NCI-H345 treated with DMSO at 0.1 percent for 48 hours (cell line): ENCODE data around the gene TBC1D1.
"Not testable (repeated sequence)": the region's sequence is repeated elsewhere in the genome, so short reads cannot be mapped to it uniquely, and the experiment has no call there.

Experiments
- DNase-seq: peaks from one replicate; lab custom pipeline; 2025; ENCODE audit not compliant: unreplicated experiment; lab: John Stamatoyannopoulos, UW

Gene TBC1D1

DNA sequence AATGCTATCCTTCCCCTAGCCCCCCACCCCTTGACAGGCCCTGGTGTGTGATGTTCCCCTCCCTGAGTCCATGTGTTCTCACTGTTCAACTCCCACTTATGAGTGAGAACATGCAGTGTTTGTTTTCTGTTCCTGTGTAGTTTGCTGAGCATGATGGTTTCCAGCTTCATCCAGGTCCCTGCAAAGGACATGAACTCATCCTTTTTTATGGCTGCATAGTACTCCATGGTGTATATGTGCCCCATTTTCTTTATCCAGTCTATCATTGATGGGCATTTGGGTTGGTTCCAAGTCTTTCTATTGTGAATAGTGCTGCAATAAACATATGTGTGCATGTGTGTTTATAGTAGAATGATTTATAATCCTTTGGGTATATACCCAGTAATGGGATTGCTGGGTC, 32.2 kb downstream of the TBC1D1 start:
- DNase-seq: not testable (repeated sequence)

DNA sequence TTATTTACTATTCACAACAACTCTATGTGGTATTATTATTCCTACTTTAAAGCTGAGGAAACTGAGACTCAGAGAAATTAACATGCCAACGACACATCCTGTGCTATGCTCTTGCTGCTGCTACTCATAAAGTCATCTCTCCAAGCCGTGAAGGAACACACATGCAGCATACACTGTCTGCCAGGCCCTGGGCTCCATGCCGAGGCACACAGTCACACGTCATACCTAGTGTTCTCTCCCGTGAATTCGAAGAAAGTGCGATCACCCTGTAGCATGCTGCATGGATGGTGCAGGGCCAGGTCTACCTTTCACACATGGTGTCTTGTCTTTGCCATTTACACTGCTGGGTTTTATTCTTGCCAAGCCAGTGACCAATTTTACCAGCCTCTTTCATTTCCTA, 34.1 kb downstream of the TBC1D1 start:
- no peak for DNase-seq

DNA sequence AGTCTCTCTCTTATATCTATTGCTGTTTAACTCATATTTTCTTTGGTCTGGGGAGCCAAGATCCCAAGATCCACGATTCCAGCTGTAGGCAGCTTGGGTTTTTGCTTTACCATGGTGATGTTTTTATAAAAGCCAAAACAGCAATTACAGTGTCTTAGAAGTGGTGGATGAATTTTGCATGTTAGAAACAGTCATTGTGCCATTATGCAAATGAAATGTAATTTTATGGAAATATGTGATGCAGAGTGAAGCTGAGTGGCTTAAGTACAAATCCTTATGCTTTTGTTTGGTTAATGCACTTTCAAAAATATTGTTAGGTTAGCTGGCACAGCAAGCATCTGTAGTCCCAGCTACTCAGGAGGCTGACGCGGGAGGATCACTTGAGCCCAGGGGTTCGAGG, 36.5 kb downstream of the TBC1D1 start:
- DNase-seq: no peak

DNA sequence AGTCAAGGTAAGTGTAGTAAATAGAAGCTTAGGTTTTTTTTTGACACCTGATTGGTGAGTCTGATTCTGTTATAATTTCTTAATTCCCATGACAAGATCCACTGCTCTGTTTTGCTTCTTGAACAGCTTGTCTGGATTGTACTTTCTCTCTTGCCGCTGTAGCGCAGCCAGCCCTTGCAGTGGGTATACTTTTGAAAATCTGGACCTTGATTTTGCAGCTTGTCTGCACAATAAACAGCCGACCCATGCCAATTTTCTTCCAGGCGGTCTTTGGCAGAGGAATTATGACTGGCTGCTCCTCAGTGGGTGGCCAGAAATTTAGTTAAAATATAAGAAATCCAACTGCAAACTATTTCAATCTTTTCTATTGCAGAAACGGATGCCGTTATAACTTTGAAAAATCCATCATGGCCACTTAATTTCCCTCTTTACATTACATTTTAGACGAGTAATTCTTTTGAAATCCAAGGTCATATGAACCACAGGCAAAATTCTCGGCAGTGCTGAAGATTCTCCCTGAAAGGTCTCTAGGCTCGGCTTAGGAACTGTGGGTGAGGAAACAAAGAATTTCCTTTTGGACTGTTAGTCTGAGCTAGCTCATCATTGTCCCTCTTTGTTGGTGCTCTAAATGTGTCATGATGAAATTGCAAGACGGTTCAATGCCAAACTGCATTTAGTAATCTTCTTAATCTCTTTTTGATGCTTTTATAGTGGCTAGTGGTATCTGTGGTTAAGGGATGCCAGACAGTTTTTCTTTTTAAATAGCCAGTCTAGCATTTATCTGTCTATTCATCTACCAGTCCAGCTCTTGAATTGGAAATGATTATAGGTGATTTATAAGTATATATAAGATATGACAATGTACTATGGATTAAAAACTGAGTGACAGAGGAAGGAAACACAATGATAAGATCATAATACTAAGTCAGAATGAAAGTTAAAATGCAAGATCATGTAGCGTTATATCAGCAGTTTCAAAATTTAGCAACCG, 37.8 kb downstream of the TBC1D1 start:
- DNase-seq: no peak

DNA sequence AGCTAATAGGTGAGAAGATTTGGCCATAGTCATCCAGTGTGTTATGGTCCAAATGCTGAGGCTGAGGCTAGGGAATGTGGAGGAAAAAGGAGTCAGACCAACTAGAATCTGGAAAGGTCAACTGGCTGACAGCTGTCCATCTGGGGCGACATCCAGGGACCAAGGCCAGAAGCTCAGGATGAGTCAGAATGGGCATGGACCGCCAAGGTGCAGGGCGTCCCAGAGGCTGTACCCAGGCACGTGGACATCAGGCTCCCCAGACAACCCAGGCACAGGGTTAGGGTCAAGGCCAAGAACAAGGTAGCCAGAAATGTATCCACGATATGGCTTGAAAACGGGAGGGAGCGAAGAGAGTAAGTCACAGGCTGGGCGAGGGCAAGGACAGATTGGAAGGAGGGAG, 43.2 kb downstream of the TBC1D1 start:
- no peak for DNase-seq

DNA sequence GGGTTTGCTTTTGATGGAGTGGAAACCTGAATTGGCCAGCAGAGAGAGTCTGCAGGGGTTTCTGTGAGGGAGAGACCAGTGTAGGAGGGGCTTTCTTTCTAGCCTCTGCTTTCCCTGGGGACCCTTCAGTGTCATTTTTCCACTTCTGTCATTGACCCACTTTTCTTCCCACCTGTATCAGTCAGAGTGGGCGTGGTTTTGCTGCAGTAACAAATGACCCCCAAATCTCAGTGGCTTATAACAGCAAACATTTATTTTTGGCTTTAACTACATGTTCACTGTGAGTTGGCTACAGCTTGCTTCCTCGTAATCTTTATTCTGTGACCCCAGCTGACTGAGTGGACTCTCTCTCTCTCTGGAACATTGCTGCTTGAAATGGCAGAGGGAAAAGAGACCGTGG, 43.7 kb downstream of the TBC1D1 start:
- no peak for DNase-seq

DNA sequence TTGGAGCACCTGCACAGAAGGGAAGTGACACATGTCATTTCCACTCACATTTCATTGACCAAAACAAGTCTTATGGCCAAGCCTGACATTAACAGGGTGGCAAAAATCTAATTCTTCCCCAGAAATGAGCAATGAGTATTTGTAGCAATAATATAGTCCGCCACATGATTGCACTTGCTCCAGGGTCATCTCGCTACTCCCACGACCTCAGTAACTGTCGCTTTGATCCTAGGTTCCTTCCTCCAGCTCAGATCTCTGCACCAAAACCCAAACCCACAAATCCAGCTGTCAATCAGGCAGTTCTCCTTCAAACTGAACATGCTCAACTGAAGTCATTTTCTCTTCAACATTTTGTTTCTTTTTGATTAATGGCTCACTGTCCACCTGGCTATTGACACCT, 44.1 kb downstream of the TBC1D1 start:
- DNase-seq: no peak

DNA sequence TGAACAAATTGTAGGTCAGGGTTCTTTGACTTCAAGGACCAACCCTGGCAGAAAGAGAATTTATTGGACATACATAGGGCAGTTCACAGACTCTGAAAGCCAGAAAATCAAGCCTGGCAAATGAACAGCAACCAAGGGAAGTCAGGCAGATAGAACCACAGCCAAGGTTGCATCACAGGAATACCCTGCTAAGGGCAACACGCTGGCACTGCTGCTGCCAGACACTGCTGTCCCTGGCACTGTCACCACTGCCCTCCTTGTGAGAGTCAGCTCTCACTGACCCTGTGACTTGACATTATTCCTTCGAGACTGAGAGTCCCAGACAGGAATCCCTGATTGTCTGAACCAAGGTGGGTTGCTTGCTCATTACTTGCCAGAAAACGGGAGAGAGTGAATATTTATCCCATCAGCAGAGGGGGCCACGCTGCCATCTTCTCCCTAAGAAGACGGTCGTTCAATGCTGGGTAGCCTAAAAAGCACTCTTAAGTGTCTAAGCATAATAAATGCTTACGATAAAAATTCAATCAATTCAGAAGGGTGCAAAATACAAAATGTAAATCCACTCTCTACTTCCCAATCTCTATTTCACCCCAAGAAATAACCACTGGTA, 46.1 kb downstream of the TBC1D1 start:
- no peak for DNase-seq

DNA sequence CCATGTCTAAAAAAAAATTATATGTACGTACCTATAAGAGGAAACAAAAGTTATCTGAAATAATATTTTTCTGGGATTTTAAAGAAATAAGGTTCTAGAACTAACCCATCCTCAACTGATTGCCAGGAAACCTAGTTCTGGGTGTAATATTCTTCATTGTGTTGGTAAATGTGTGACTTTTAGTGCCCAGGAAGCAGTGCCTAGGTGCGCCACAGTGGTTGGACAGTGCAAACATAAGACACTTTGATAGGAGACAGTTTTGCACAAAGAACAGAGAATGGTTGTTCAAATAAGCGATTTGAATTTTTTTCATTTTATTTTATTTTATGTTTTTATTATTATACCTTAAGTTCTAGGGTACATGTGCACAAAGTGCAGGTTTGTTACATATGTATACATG, 47.3 kb downstream of the TBC1D1 start:
- no peak for DNase-seq

DNA sequence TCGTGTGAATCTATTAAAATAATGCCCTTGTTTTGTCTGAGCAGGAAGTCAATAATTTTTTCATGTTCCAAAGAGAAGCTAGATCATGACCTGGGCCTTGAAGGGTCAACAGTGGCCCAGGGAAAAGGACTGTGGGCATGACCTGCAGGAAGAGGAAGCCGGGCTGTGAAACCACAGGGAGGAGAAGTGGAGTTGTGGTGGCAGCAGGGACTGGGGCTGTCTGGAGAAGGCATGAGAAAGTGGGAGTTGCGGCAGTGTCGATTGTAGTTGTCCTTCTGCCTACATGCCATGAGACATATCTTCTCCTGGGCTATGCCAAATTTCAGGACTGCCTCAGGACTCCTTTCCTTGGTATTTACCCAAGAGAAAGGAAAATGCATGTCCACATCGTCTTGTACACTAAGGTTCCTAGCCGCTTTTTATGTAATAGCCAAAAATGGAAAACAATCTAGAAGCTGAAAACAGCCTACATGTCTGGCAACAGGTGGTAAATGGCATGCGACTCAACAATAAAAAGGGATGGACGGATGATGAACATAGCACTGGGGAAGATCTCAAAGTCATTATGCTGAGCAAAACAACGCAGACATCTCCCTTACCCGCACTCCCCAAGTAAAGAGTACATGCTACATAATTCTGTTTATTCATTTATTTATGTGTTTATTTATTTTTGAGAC, 55.8 kb downstream of the TBC1D1 start:
- DNase-seq: no peak

DNA sequence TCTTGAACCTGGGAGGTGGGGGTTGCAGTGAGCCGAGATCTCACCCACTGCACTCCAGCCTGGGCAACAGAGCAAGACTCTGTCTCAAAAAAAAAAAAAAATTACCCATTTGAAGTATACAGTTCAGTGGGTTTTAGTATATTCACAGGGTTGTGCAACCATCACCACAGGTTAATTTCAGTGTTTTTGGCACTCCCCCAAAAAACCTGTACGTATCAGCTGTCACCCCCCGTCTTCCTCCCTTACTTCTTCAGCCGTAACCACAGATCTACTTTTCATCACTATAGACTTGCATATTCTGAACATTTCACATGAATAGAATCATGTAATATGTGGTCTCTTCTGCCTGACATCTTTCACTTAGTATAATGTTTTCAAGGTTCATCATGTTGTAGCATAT, 57.7 kb downstream of the TBC1D1 start:
- DNase-seq: no peak

DNA sequence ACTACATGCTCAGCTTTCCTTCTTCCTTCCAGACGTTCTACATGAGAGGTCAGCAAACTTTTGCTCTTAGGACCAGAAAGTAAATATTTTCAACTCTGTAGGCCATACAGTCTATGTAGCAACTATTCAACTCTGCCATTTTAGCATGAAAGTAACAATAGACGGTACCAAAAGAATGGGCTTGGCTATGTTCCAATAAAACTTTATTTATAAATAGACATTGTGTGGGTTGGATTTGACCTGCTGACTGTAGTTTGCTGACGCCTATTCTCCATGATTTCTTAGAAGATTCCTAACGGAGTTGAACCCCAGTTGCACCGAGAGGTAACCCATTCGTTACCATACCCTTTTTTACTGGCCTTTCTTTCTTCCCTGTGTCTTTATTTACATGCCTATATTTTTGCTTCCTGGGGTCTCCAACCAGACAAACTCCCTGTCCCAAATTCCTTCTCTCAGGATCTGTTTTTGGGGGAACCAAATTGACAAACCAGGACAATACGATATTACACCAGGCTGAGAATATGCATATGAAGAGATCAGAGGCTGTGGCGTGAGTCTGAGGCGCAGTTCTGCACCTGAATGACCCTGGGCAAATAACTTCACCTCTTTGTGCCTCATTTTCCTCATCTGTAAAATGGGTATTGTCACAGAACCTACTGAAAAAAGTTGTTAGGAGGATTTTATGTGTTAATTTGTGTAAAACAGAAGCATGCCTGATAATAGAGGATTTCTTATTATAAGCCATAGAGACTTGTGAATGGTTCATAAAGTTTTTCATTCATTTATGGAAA, 58.9 kb downstream of the TBC1D1 start:
- no peak for DNase-seq

DNA sequence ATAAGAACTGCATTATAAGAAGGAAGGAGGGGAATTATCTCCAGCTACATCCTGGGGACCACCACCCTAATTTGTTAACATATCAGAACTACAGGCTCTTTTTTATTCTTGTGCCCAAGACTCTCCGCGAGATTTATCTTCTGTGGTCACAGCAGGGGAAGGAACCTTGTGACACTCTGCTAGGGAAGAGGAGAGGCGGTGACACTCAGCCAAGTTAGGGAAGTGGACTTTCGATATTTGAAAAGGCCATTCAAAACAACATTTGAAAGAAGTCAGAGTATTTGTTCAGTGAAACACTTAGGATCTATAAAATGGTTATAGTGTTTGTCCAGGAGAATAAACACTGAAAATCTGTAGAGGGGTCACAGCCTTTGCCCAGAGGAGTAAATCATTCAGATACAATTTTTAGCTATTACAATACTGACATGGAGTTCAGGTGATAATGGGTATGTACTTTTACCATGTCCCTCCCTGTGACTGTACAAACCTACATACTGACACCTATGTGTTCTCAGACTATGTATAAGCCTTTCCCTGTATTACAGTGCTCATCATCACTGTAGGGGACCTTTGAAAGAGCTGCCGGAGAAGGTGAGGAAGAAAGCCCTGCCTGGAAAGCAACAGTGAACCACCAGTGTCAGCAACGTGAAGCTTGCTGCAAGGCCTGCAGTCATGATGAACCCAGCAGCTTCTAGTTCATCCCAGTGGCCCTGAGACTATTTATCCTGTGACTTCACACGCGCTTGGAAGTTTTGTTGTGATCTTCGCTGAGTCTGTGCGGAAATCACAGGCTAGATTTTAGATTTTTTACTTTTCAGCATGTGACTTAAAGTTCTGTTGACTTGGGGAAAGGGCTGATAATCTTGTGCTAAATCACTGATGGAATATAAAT, 60.8 kb downstream of the TBC1D1 start:
- DNase-seq: no peak

DNA sequence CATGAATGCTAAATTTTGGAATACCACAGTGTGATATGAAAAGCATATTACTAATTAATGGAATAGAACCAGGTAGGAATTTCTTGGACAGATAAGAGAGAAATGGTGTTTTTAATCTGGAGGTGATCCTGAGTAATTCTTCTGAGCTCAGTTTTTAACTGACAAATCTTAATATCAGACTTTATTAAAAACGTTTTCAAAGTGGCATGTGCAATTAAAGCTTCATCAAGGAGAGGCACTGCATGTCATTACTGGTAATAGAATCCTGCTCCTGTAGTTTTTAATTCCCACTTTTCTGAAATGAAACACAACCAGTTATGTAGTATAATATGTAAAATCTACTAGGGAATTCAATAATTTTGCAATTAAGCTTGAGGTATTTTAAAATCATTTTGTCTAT, 62.3 kb downstream of the TBC1D1 start:
- DNase-seq: no peak

DNA sequence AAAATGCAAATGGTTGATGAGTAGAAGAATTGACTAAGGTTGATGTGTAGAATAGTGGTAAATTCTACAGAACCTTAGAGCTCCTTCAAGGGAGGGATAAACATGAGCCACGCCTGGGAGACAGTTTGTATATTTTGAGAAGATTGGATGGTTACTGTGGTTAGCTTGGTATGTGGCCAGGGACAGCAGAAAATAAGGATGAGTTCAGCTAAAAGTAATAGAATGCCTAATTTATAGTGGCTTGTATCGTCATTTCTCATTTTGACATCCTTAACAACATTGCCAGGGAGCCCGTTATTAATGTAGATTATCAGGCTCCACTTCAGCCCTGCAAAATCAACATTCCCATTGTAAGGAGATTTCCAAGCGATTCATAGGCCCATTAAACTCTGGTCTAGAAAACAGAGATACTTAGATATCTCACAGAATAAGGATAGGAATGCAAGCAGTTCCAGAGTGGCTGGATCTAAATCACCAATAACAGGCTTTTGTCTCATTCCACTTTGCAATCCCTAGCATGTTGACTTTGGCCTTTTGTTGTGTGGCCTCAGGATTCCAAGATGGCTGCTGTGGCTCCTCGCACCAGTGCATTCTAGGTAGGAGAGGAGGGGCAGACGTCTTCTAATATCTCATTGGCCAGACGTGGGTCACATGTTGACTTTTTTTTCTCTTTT, 62.9 kb downstream of the TBC1D1 start:
- no peak for DNase-seq

DNA sequence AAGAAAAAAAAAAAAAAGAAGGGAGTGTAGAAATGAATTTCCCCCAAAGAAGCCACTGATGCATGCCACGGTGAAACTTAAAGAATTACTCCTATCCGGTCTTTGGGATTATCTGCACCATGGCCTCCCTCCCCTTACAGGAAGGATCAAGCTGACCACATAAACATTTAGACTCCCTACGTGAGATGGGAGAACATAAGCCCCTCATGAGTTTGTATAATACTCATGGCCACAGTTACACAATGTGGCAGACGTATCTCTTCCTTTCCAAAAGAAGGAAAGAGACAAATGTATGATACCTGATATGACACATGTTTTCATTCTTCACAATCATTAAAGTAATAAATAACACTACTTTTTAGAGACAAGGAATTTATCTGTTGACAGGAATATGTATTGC, 66.1 kb downstream of the TBC1D1 start:
- no peak for DNase-seq

DNA sequence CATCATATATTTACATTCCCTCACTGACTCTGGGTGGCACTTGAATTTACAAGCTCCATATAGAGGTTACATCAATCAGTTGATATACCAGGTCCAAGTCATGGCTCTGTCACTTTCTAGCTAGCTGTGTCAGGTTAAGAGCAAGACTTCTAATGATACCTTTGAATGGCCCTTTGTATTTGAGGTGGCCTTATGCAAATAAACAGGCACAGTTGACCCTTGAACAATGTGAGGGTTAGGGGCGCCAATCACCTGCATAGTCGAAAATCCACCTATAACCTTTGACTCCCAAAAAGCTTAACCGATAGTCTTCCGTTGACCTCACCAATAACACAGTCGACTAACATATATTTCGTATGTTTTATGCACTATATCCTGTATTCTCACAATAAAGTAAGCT, 68.0 kb downstream of the TBC1D1 start:
- no peak for DNase-seq

DNA sequence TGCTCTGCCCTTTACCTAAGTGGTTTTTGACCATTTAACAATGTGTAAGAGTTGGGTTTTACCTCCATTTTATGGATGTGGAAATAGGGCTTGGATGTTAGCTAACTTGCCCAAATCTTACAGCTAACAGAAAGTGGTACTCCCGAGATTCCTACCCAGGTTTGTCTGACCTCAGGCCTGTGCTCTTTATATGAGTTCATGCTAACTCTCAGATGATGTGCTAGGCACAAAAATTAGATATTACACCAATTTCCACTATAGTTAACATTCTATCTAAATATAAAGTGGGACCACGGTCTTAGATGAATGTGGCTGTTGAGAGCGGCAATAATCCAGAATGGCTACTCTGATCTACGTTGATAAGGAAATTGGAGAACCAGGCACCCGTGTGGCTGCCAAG, 69.2 kb downstream of the TBC1D1 start, which contains the start of gene PTTG2:
TSS of gene PTTG2 (plus strand) at position 301 of the 400 bp plus-strand sequence. CDS start at position 338, 37 bp downstream.
- DNase-seq: no peak

DNA sequence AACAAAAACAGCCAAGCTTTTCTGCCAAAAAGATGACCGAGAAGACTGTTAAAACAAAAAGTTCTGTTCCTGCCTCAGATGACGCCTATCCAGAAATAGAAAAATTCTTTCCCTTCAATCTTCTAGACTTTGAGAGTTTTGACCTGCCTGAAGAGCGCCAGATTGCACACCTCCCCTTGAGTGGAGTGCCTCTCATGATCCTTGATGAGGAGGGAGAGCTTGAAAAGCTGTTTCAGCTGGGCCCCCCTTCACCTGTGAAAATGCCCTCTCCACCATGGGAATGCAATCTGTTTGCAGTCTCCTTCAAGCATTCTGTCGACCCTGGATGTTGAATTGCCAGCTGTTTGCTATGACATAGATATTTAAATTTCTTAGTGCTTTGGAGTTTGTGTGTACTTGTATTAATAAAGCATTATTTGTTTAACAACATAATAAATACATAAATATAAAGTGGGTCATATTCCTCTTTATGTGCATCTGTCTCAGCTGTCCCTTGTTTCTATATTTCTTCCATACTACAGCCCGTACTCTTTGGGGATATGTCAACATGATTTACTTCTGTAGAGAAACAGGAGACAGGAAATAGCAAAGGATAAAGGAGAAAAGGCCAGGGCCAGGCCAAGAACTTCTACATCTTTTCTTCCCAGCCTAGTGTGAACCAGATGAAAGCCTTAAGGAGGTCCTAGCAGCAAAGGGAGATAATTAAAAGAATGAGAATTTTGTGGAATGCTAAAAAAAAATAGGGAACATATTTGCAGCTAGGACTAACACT, 70.0 kb downstream of the TBC1D1 start:
- DNase-seq: no peak
